BLaER1 treated with 17β-estradiol and CSF1 and Interleukin-3, amounts not matched to agents 10 nM and 100 nM (cell line): ENCODE measurements around the gene DBF4B.
"Not testable (repeated sequence)": the region's sequence is repeated elsewhere in the genome, so short reads cannot be mapped to it uniquely, and the experiment has no call there.

Experiments
- H3K27ac ChIP-seq, 11 experiments: shearing (Covaris generic); formaldehyde crosslinking; 2 replicates each; pipeline ENCODE4 v1.8.1; 2022
- H3K27me3 ChIP-seq, 11 experiments: shearing (Covaris generic); formaldehyde crosslinking; 2 replicates each; pipeline ENCODE4 v1.8.1; 2022
- H3K36me3 ChIP-seq, 11 experiments: shearing (Covaris generic); formaldehyde crosslinking; 2 replicates each; pipeline ENCODE4 v1.8.1; 2022
- H3K4me1 ChIP-seq, 10 experiments: shearing (Covaris generic); formaldehyde crosslinking; 2 replicates each; pipeline ENCODE4 v1.8.1; 2022
- H3K4me2 ChIP-seq, 11 experiments: shearing (Covaris generic); formaldehyde crosslinking; 2 replicates each; pipeline ENCODE4 v1.8.1; 2022
- H3K4me3 ChIP-seq, 10 experiments: shearing (Covaris generic); formaldehyde crosslinking; 2 replicates each; pipeline ENCODE4 v1.8.1; 2022
- H3K9ac ChIP-seq, 11 experiments: shearing (Covaris generic); formaldehyde crosslinking; 2 replicates each; pipeline ENCODE4 v1.8.1; 2022
- H3K9me3 ChIP-seq, 11 experiments: shearing (Covaris generic); formaldehyde crosslinking; replicated peaks in 1 of 11; 2 replicates each; pipeline ENCODE4 v1.8.1; 2022
- H4K20me1 ChIP-seq, 11 experiments: shearing (Covaris generic); formaldehyde crosslinking; 2 replicates each; pipeline ENCODE4 v1.8.1; 2022
- Cebpa-rat ChIP-seq, 11 experiments: shearing (Covaris generic); IDR thresholded peaks; 2 replicates each; pipeline ENCODE4 v1.8.1; 2022

The DBF4B gene

DNA sequence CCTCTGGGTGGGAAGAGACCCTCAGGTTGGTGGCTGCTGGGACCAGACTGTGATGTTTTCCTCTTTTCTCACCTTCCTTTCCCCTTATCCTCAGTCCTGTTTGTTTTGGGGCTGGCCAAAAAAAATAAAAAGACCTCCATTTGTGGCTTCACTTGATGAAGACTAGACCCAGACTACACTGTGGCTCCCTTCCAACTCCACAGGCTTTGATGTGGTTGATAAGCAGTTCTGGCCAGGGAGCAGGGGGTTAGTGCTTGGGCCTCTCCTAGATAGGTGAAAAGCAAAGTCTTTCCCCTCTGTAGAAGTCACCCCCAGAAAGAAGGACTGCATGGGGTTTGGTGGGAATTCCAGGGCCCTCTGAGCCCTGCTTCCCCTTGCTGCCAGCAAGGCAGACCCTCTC lies 39.1 kb downstream of the DBF4B start:
- Histone ChIP-seq H3K36me3 (peaks cover 21 to 94% (median 66%) of the 10 kb centered on the region in 11 experiments), H3K27ac (no peak overlapping the region), H3K27me3 (no peaks in the 10 kb centered on the region), H3K4me3 (no peak overlapping the region), H3K9ac (peak overlapping the region in 3 of 11 experiments; percentile 5 to 31 (median 17); a peak in 3 of 22 replicates), H4K20me1 (peaks cover 0 to 35% (median 0%) of the 10 kb centered on the region in 11 experiments; a peak in 4 of 22 replicates), H3K4me1 (peaks cover 0 to 13% (median 8%) of the 10 kb centered on the region in 10 experiments; a peak in 10 of 20 replicates), H3K9me3 (no peaks in the 10 kb centered on the region), H3K4me2 (peak overlapping the region in 2 of 11 experiments; percentile 4 to 27; a peak in 2 of 22 replicates)
- no peak for TF ChIP-seq Cebpa-rat (IDR thresholded peaks at IDR 0.05)

DNA sequence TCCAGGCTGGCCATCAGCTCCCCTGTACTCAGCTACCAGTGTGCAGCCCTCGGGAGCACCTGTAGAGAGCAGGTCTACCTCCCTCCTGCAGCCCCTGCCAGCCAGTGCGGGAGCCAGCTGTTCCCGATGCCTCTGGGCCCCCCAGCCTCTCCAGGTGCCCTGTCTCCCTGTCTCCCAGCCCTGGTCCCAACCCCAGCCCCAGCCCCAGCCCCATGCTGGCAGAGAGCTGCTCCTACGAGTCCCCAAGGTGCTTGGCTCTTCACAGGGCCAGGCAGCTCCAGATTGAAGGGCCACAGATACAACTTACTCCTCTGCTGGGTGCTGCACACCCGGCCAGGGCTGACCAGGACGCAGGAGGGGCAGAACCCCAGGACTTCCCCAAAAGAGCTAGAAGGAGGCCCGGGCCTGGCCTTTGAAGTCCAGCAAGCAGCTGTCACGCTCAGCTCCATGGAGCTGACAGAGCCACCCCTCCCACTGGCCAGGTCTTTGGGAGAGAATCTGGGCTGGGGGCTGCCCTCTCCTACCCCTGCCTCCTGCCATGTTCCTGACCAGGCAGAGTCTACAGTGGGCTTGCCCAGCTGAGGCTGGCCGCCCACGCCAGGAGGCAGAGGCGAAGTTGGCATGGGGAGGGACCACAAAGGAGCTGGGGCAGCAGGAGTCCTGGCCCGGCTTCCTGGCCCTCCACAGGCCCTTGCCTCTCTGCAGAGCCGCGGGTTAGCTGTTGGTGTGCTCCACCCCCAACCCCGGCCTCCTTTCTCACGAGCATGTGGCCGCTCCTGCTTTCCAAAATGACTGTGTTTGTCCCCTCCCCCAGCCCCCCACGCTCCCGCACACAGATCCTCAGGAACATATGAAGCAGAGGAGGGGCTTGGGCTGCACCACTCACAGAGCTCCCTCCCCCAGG lies 40.9 kb downstream of the DBF4B start:
- no peaks in the 10 kb centered on the region for H3K27me3 ChIP-seq
- H3K4me2 ChIP-seq, result no peak overlapping the region
- H3K4me1 ChIP-seq, result peaks cover 0 to 13% (median 8%) of the 10 kb centered on the region in 10 experiments; a peak in 12 of 20 replicates
- no peaks in the 10 kb centered on the region for H3K9me3 ChIP-seq
- H3K9ac ChIP-seq, result no peak overlapping the region; a peak in 1 of 22 replicates
- no peak overlapping the region for H3K27ac ChIP-seq
- peaks cover 0 to 48% (median 0%) of the 10 kb centered on the region in 11 experiments; a peak in 4 of 22 replicates for H4K20me1 ChIP-seq
- H3K36me3 ChIP-seq, result peaks cover 21 to 86% (median 54%) of the 10 kb centered on the region in 11 experiments
- TF ChIP-seq Cebpa-rat (IDR thresholded peaks at IDR 0.05), result no peak
- no peak overlapping the region for H3K4me3 ChIP-seq

GRCh38 chr17:44749980-44750318 lies 41.5 kb downstream of the DBF4B start:
- Histone ChIP-seq H3K36me3 (peaks cover 21 to 80% (median 54%) of the 10 kb centered on the region in 11 experiments), H4K20me1 (peaks cover 0 to 48% (median 0%) of the 10 kb centered on the region in 11 experiments; a peak in 4 of 22 replicates), H3K27me3 (no peaks in the 10 kb centered on the region), H3K9ac (no peak overlapping the region), H3K27ac (no peak overlapping the region), H3K9me3 (no peaks in the 10 kb centered on the region), H3K4me2 (no peak overlapping the region), H3K4me1 (peaks cover 0 to 13% (median 8%) of the 10 kb centered on the region in 10 experiments; a peak in 12 of 20 replicates), H3K4me3 (no peak overlapping the region)
- no peak for TF ChIP-seq Cebpa-rat (IDR thresholded peaks at IDR 0.05)

GRCh38 chr17:44751331-44751730 lies 42.9 kb downstream of the DBF4B start:
- H3K4me2 ChIP-seq, result no peak overlapping the region
- H3K9ac ChIP-seq, result no peak overlapping the region
- peaks cover 0 to 48% (median 0%) of the 10 kb centered on the region in 11 experiments; a peak in 4 of 22 replicates for H4K20me1 ChIP-seq
- TF ChIP-seq Cebpa-rat (IDR thresholded peaks at IDR 0.05), result no peak
- H3K9me3 ChIP-seq, result no peaks in the 10 kb centered on the region
- H3K4me3 ChIP-seq, result no peak overlapping the region
- 0 out of 22 replicates have a peak, but pooled peaks cover 0 to 2% (median 0%) of the 10 kb centered on the region in 11 experiments for H3K27me3 ChIP-seq
- H3K36me3 ChIP-seq, result peaks cover 21 to 69% (median 54%) of the 10 kb centered on the region in 11 experiments
- no peak overlapping the region for H3K27ac ChIP-seq
- H3K4me1 ChIP-seq, result peaks cover 0 to 13% (median 8%) of the 10 kb centered on the region in 10 experiments; a peak in 12 of 20 replicates

DNA sequence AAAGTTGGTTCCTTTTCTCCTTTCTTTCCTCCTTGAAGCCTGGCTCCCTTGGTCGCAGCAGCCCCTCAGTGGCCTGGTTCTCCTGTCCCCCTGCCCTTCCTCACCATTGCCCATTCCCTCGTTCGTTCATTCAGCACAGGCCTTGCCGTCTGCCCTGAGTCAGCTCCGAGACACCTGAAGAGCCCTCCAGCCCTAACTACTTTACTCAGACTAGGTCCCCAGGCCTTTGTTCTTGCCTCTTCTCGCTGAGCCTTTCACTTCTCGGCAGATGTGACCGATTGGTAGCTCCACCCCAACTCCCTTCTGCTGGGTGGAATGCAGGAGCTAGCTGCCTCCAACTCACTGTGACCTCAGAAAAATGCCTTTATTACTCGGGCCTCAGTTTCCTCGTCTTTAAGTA lies 43.3 kb downstream of the DBF4B start:
- Histone ChIP-seq H3K9me3 (no peaks in the 10 kb centered on the region), H3K4me1 (peaks cover 0 to 11% (median 7%) of the 10 kb centered on the region in 10 experiments; a peak in 12 of 20 replicates), H3K27me3 (peaks cover 0 to 6% (median under 1%) of the 10 kb centered on the region in 11 experiments; a peak in 13 of 22 replicates), H3K9ac (no peak overlapping the region), H3K4me3 (no peak overlapping the region), H3K4me2 (no peak overlapping the region), H3K36me3 (peaks cover 20 to 64% (median 52%) of the 10 kb centered on the region in 11 experiments), H3K27ac (no peak overlapping the region), H4K20me1 (peaks cover 0 to 47% (median 0%) of the 10 kb centered on the region in 11 experiments; a peak in 4 of 22 replicates)
- TF ChIP-seq Cebpa-rat (IDR thresholded peaks at IDR 0.05), result no peak

DNA sequence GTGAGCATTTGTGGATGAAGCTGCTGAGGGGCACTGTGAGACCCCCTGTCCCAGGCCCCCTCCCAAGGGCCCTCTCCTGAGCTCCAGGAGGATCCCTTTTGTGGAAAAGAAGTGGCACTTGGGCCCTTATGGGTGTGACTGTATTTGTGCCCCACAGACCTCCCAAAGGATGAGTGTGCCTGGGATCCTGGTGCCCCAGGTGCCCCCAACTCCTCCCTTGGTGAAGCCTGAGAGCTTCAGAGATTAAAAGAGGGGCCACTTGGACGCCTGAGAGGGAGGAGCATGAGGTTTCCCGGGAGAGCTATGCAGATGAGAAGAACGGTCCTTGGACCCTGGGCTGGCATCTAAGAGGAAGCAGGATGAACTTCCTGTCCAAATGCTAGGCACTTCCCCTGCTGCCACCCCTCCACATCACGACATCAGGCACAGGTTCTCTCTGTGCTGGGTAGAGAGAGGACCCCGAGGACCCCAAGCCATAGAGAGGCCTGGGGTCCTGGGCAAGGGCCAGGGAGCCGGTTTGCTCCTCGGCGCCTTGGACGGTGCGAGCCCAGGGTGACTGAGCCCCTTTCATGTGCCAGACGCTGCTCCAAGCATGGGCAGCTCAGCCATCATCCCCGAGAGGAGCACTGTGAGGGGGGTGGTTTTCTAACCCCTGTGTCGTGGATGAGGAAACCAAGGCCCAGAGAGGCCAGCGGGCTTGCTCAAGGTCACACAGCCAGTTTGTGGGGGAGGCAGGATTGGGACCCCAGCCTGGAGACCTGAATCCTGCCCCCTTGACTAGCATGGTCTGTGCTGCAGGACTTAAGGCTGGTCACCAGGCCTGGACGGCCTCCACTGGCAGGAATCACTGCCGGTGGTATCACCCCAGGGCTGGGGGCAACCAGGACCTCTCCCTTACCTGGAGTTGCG lies 44.7 kb downstream of the DBF4B start:
- no peak overlapping the region for H3K4me2 ChIP-seq
- peaks cover 12 to 20% (median 15%) of the 10 kb centered on the region in 11 experiments for H3K27me3 ChIP-seq
- peaks cover 6 to 50% (median 38%) of the 10 kb centered on the region in 11 experiments for H3K36me3 ChIP-seq
- H3K9ac ChIP-seq, result no peak overlapping the region
- no peak overlapping the region for H3K4me3 ChIP-seq
- H4K20me1 ChIP-seq, result peaks cover 0 to 45% (median 0%) of the 10 kb centered on the region in 11 experiments; a peak in 5 of 22 replicates
- no peak for TF ChIP-seq Cebpa-rat (IDR thresholded peaks at IDR 0.05)
- no peak overlapping the region for H3K27ac ChIP-seq
- peaks cover 0 to 8% (median under 1%) of the 10 kb centered on the region in 10 experiments; a peak in 5 of 20 replicates for H3K4me1 ChIP-seq
- H3K9me3 ChIP-seq, result no peaks in the 10 kb centered on the region

DNA sequence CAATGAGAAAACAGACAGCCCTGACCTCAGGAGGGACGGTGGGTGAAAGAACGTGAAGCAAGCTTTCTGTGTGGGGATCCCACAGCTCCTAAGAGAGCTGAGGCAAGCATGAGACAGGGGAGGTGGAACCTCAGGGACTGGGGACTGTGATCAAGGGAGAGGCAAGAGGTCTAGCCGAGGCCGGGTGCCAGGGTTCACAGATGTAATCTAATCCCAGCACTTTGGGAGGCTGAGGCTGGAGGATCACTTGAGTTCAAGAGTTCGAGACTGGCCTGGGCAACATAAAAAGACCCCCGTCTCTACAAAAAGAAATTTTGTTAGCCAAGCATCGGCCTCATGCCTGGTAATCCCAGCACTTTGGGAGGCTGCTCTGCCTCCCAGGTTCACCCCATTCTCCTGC lies 45.8 kb downstream of the DBF4B start:
- TF ChIP-seq Cebpa-rat (IDR thresholded peaks at IDR 0.05), result no peak
- peaks cover under 1 to 12% (median 3%) of the 10 kb centered on the region in 10 experiments; a peak in 16 of 20 replicates for H3K4me1 ChIP-seq
- H4K20me1 ChIP-seq, result peaks cover 0 to 46% (median 0%) of the 10 kb centered on the region in 11 experiments; a peak in 5 of 22 replicates
- peaks cover 19 to 28% (median 23%) of the 10 kb centered on the region in 11 experiments for H3K27me3 ChIP-seq
- peaks cover 0 to 39% (median 28%) of the 10 kb centered on the region in 11 experiments; a peak in 20 of 22 replicates for H3K36me3 ChIP-seq
- no peaks in the 10 kb centered on the region for H3K9me3 ChIP-seq
- H3K9ac ChIP-seq, result no peak overlapping the region
- H3K4me2 ChIP-seq, result no peak overlapping the region
- H3K27ac ChIP-seq, result no peak overlapping the region
- H3K4me3 ChIP-seq, result no peak overlapping the region

DNA sequence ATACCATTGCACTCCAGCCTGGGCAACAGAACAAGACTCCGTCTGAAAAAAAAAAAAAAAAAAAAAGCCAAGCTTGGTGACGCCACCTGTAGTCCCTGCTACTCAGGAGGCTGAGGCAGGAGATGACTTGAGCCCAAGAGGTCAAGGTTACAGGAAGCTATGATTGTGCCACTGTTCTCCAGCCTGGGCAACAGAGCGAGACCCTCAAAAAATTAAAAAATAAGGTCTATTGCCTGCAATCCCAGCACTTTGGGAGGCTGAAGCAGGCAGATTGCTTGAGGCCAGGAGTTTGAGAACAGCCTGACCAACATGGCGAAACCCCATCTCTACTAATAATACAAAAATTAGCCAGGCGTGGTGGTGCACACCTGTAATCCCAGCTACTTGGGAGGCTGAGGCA lies 46.7 kb downstream of the DBF4B start:
- Histone ChIP-seq H3K36me3 (peaks cover 0 to 30% (median 19%) of the 10 kb centered on the region in 11 experiments; a peak in 20 of 22 replicates), H3K4me1 (peaks cover 5 to 21% (median 10%) of the 10 kb centered on the region in 10 experiments; a peak in 17 of 20 replicates), H4K20me1 (peaks cover 0 to 55% (median 0%) of the 10 kb centered on the region in 11 experiments; a peak in 8 of 22 replicates), H3K27me3 (peaks cover 28 to 37% (median 32%) of the 10 kb centered on the region in 11 experiments)
- not testable (repeated sequence) for H3K9me3 ChIP-seq, H3K4me3 ChIP-seq, H3K4me2 ChIP-seq, H3K9ac ChIP-seq, H3K27ac ChIP-seq
